HG03108 (cell line): ENCODE results near the gene TLR1.
"Not testable (repeated sequence)": the region's sequence is repeated elsewhere in the genome, so short reads cannot be mapped to it uniquely, and the experiment has no call there.

Experiments used
- ATAC-seq: cut with Tn5 transposase; IDR thresholded peaks from one replicate; pipeline ENCODE4 v1.9.1; 2021; ENCODE audit warnings: moderate library complexity; ENCODE audit not compliant: unreplicated experiment

TLR1 gene

DNA sequence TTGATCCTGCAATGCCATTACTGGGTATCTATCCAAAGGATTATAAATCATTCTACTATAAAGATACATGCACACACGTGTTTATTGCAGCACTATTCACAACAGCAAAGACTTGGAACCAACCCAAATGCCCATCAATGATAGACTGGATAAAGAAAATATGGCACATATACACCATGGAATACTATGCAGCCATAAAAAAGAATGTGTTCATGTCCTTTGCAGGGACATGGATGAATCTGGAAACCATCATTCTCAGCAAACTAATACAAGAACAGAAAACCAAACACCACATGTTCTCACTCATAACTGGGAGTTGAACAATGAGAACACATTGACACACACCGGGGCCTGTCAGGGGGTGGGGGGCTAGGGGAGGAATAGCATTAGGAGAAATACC is 26.7 kb downstream of the TLR1 start:
- not testable (repeated sequence) for ATAC-seq

DNA sequence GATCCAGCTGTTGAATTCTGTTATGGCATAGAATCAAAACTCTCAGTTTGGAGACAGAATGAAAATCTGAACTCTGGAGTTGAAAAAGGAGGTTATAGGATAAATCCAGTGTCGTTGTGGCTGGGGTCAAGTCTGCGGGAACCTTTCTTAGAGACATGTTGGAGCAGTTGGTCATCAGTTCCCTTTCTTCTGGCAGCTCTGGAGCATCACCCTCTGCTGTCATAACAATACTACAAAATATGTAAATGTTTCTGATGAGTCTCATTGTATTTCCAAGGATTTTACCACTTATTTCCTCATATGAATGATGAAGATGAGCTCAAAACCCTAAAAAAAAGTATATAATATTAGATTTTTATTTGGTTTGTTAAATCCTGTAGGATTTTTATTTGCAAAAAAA is 29.3 kb downstream of the TLR1 start:
- ATAC-seq = no peak

DNA sequence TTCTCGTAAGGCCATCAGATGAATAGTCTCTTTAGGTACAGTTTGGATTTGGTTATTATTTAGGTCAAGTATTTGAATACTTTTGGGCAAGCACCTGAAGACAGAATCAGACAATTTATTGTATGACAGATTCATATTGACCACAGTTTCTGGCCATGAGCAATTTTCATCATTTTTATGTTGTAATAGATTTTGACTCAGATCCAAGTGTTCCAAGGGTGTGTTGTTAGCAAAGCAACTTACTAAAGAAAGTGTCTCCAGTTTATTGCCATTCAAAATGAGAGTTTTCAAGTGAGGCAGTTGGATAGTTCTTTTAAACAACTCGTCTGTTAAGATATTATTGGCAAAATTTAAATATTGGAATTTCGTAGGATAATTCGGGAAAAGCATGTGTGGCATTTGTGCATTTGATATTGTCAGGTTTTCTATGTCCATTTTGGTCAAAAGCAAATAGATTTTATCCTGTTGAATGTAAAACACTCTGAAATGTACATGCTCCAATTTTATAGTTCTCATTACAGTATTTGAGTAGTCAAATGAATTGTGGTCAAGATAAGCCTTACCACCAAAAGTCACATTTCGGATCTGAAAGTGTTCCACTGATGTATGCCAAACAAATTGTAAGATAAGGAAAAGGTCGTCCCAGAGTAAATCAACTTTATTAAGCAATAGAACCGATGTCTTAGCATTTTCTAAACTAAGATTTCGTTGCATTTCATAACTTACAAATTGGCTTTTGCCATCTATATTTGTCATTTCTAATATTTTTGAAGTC is 30.2 kb downstream of the TLR1 start:
- ATAC-seq = no peak

DNA sequence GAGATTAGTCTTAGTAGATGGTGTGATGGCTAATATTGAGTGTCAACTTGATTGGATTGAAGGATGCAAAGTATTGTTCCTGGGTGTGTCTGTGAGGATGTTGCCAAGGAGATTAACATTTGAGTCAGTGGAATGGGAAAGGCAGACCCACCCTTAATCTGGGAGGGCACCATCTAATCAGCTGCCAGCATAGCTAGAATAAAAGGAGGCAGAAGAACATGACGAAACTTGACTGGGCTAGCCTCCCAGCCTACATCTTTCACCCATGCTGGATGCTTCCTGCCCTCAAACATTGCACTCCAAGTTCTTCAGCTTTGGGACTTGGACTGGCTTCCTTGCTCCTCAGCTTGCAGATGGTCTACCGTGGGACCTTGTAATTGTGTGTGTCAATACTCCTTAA is 34.3 kb downstream of the TLR1 start:
- ATAC-seq = not testable (repeated sequence)

DNA sequence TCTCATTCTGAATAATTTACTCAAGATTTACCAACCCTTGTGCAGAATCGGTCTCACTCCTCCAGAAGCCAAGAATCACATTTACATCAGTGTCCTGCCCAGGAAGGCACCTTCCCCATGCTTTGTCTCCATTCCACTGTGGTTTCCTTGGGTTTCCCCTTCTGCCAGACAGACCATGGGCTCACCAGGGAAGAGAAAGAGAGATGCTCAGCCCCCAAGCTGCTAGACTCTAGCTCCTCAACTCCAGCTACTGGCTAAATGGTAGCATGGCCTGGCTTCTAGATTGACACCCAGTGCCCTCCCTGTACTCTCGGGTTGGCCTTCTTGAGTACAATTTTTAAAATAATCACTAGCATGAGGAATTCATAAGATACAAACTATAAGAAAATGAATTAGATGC is 34.7 kb downstream of the TLR1 start:
- ATAC-seq = no peak

DNA sequence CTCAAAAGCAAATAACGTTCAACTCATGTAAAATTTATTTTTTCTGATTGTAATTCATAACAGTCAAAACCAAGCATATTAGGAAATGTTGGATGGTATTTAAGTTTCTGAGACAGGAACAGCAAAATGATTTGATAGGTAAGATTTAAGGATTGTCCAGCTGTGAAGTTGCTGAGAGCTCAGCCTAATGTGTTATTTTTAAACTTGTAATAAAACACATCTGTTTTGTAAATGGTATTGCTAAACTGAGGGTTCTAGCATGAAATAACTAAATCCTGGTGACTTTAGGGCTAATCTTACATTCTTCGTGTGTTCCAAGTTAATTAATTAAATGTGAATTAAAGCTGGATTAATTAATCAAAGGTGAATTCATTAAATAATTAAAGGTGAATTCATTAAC is 35.1 kb downstream of the TLR1 start:
- no peak for ATAC-seq

DNA sequence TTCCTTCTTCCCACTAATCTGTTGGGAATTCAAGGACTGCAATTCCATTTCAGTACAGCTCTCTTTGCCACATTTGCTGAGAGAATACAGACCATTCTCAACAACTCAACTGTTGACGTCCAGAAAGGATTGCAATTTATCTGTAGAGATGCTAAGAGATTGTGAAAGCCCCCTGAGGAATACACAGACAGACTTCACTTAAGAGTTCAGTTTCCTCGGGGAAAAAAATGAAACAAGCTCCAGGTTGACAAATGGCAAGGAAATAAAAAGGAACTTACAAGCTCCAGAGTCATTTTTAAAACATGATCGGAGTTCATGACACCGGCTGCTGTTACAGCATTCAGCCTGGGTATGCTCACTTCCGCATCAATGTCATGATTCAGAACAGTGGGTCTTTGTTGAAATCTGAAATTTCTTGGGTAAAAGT is 35.6 kb downstream of the TLR1 start:
- ATAC-seq = no peak

DNA sequence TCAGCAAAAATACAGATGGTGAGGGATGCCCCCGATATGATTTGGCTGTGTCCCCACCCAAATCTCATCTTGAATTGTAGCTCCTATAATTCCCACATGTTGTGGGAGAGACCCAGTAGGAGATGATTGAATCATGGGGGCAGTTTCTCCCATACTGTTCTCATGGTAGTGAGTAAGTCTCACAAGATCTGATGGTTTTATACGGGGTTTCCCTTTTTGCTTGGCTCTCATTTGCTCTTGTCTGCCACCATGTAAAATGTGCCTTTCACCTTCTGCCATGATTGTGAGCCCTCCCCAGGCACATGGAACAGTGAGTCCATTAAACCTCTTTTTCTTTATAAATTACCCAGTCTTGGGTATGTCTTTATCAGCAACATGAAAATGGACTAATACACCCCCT is 37.7 kb downstream of the TLR1 start:
- ATAC-seq = not testable (repeated sequence)

DNA sequence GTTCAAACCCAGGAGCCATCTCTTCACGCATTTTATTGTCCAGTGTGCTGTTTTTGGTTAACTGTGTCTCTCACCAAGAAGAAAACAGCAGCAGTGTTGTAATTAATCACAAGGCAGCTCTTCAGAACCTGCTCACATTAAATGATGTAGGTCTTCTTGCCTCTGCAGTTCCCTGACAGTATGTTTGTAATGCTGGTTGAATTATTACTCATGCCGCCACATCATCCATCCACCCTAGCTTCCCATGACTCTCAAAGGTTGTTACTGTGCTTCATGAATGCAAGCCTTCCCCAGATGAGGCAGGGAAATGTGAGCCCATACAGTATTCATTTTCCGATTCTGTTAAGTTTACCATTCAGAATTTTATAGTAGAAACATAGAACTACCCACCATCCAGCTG is 39.2 kb downstream of the TLR1 start:
- no peak for ATAC-seq

DNA sequence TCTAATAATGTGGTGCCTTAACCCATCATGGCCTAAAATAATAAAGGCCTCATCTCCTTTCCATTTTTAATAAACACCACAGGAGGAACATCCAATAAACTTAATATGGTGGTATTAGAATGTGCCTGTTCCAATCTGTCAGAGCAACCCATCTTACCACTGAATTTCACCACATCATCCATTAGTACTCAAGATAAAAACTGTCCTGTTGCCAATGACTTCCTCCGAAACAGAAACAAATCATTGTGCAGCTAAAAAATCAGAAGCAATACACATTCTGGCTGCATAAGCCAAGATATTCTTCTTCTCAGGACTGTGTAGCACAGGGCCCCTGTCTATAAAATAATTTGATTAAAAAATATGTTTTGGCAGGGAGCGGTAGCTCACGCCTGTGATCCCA is 40.3 kb downstream of the TLR1 start:
- ATAC-seq = no peak

DNA sequence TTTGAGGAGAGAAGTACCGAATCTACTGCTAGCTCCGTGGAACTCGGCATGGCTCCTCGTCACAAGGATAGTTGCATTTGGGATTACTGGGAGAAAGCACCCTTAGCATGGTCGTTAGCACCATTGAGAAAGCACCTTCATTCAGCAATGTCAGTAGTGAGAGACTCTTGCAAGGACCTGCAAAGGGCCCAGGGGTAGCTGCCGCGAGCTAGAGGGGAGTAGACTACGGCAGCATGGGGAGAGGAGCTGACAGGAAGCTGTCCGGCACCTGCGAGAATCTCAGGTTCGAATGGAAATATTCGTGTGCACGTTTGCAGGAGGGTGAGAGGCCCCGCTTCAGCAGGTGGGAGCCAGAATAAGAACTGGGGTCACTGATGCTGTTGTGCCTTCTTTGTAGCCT is 42.0 kb downstream of the TLR1 start:
- no peak for ATAC-seq

DNA sequence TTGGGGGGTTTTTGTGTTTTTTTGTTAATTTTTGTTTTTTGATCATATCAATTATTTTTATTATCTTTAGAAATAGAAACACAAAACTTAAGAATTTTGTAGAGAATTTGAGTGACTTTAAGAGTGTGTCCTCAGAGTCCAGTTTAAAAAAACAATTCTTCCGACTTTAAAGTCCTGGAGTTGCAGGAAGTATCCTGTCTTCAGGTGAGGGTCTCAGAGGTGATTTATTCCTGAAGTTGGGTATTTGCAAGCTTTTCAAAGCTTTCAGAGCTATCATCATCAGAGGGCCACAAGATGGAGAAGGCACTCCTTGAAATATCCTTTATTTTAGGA is 44.8 kb downstream of the TLR1 start:
- ATAC-seq = no peak

DNA sequence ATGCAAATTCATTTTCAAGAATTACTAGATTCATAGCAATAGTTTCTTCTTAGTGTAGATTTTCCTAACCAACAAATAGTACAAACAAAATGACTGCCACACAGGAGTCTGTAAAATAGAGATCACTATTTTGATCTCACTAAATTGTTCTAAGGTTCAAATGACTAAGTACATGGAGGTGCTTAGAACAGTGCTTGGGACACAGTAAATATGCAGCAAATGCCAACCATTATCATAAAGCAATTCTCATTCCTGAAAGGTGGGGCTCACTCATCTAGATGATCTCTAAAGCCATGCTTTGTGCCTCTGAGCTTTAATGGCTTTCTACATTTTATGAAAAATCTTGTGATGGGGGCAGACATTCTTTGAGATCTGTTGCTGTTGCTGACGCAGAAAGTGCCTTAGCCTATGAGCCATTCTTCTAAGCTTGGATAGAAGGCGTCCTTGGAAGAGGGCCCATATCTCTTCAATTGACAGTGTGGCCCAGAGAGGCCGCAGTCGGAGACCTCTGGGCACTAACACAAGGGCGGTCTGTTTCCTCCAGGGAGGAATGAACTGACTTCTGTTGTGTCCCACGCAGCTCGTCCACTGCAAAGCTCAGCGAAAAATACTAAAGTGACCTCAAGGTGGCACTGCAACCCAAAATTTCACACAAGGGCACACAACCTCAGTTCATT is 45.3 kb downstream of the TLR1 start:
- ATAC-seq = no peak

DNA sequence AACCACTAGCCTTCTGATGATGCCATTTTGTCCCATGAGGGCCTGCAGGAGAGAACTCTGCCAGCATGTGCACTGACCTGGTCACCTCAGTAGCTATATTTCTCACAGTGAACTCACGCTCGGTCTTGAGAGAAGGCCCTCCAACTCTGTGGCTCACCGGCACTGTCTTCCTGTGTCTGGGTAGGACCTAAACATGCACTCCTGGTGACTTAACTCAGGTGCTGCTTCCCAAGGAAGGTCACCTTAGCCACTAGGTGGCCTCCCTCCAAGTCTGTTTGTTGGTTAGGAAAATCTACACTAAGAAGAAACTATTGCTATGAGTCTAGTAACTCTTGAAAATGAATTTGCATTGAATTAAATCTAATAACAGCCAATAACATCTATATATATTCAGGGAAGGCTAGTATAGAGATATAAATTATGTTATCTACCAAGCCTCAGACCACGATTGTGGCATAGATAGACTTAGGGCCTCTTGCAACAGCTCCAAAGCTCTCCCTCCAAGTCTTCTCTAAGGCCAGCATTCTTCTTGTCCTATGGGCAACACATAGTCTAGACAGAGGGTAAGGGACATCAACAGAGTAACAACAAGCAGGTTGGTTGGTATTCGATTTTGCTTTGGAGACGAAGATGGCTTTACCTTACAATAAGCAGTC is 46.5 kb downstream of the TLR1 start:
- no peak for ATAC-seq

DNA sequence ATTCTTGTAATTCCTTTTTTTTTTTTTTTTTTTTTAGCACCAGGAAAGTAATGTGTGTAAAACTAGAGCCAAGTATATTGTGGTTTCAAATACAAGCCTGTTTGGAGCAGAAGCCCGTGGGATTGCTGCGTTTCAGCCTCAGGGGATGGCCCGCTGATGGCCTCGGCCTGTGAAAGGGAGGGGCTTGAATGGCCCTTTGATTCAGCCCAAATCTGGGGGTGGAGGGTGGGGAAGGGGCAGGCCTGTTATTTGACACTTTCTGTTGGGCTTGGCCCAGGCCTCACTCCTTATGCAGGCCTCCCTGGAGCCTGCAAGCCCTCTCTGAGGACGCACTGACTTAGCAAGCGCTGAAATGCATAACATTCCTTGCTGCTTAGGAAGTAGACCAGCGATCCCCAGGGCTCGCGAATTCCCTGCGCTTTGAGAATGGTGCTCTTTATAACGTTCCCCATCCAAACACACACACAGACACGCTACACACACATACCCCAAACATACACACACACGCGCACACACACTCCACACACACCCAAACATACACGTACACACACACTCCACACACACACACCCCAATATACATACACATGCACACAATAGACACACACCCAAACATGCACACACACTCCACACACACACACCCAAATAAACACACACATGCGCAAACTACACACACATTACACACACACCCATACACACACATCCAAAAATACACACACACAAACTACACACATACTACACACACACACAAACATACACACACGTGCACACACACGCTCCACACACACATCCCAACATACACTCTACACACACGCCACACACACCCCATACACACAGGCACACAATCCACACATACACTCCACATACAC is 51.4 kb downstream of the TLR1 start:
- ATAC-seq = no peak

DNA sequence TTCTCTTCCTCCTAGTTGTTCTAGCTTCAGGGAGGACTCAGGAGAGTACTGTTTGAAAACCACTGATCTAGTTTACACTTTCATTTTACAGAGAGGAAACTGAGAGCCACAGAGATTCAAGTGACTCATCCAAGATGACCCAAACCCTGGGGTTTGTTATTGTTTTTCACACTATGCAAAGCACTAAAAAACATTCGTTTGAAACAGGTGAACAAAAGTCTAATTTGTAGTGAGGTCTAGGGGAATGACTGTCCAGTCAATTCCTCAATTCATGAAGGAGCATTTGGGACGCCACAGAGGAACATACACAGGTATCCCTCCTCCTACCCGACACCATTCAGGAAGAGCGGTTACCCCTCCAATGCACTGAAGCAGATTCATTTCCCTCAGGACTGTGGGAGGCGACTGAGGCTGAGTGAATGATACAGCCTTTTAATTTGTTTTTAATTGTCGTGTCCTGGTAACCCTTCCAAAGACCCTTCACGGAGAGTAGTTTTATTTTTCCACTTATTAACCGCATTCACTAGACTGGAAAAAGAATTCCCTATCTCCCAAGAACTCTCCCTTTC is 52.1 kb downstream of the TLR1 start:
- peak; percentile 95 for ATAC-seq

DNA sequence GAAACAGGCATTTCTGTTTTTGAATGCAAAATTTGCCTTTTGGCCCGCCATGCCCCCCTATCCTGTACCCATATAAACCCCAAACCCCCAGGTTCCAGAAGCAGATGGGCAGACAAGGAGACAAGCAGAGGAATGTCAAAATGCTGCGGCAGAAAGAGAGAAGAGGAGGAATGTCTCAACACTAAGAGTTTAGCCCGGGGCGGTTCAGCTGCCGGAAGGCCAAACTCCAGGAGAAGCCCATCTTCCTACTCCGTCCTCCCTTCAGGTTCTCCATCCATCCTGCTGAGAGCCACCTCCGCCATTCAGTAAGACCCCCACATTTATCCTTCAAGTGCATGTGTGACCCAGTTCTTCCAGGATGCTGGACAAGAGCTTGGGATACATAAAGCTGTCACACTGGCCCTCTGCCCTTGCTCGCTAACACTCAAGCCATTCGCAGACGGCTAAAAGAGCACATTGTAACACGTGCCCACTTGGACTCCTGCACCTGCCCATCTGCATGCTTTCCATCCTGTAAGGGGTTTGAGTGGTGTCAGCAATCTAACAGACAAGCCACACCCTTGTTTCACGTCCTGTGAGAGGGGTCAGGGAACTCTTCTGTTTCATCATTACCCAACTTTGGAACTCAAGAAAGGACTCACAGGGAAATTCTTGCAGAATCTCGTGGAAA is 53.1 kb downstream of the TLR1 start:
- ATAC-seq = no peak

DNA sequence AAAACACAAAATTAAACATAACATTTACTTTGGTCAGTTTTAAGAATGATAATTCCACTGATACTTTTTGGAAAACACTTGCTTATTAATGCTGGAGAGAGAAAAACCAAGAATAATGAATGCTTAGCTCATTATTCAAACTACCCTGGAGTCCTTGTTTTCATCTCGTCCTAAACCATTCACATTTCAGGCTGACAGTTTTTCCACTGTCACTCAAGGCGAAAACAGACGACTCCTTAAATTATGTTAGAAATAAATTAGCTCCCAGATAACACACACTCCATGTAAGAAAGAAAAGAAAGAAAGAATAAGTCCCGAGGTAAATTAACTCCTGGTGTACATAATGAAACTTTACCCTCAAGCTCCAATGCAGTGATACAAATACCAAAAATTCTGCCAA is 55.3 kb downstream of the TLR1 start:
- no peak for ATAC-seq

DNA sequence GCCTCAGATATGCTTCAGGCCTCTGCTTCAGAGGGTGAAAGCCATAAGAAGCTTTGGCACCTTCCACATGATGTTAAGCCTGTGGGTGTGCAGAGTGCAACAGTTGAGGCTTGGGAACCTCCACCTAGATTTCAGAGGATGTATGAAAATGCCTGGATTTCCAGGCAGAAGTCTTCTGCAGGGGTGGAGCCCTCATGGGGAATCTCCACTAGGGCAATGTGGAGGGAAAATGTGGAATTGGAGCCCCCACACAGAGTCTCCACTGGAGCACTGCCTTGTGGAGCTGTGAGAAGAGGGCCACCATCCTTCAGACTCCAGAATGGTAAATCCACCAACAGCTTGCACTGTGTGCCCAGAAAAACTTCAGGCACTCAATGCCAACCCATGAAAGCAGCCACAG is 57.0 kb downstream of the TLR1 start:
- ATAC-seq = no peak
